HG03280 (cell line): ENCODE measurements around the gene OSER1.
"Not testable (repeated sequence)": the region's sequence is repeated elsewhere in the genome, so short reads cannot be mapped to it uniquely, and the experiment has no call there.

Experiments used
- ATAC-seq: cut with Tn5 transposase; IDR thresholded peaks from one replicate; pipeline ENCODE4 v1.9.1; 2021; ENCODE audit warnings: mild to moderate bottlenecking, moderate library complexity; ENCODE audit not compliant: unreplicated experiment

The OSER1 gene

GRCh38 chr20:44204156-44204831, 6.3 kb downstream of the OSER1 start:
- no peak for ATAC-seq

GRCh38 chr20:44203161-44203560, 7.4 kb downstream of the OSER1 start:
- ATAC-seq: no peak

GRCh38 chr20:44200983-44201382, 9.6 kb downstream of the OSER1 start:
- no peak for ATAC-seq

GRCh38 chr20:44200371-44200770, 10.2 kb downstream of the OSER1 start:
- no peak for ATAC-seq

GRCh38 chr20:44199877-44200276, 10.7 kb downstream of the OSER1 start:
- no peak for ATAC-seq

- no peak for ATAC-seq
Observed at GRCh38 chr20:44198872-44199271, 11.7 kb downstream of the OSER1 start.

- no peak for ATAC-seq
Observed at GRCh38 chr20:44196271-44196670, 14.3 kb downstream of the OSER1 start.

GRCh38 chr20:44195605-44196004, 15.0 kb downstream of the OSER1 start:
- no peak for ATAC-seq

- ATAC-seq: no peak
Observed at GRCh38 chr20:44193801-44194200, 16.8 kb downstream of the OSER1 start.

GRCh38 chr20:44191640-44192039, 18.9 kb downstream of the OSER1 start:
- ATAC-seq: not testable (repeated sequence)

- not testable (repeated sequence) for ATAC-seq
Observed at GRCh38 chr20:44190197-44190852, 20.2 kb downstream of the OSER1 start.

- no peak for ATAC-seq
Observed at GRCh38 chr20:44188752-44189151, 21.8 kb downstream of the OSER1 start.

- ATAC-seq: no peak
Observed at GRCh38 chr20:44187772-44188709, 22.5 kb downstream of the OSER1 start.

- ATAC-seq: no peak
Observed at GRCh38 chr20:44187054-44187771, 23.4 kb downstream of the OSER1 start, which contains the start of gene JPH2. Gene JPH2 (minus strand): TSS chr20:44187188. CDS start chr20:44186705, 483 bp downstream.

- no peak for ATAC-seq
Observed at GRCh38 chr20:44186674-44187053, 23.9 kb downstream of the OSER1 start.

GRCh38 chr20:44186201-44186600, 24.4 kb downstream of the OSER1 start:
- ATAC-seq: no peak

- no peak for ATAC-seq
Observed at GRCh38 chr20:44185574-44185973, 25.0 kb downstream of the OSER1 start.

GRCh38 chr20:44183282-44183681, 27.3 kb downstream of the OSER1 start:
- no peak for ATAC-seq

GRCh38 chr20:44182863-44183262, 27.7 kb downstream of the OSER1 start:
- no peak for ATAC-seq

GRCh38 chr20:44182135-44182765, 28.3 kb downstream of the OSER1 start:
- no peak for ATAC-seq
